NK-92 (cell line): ENCODE measurements around the gene USP15.
"Not testable (repeated sequence)": the region's sequence is repeated elsewhere in the genome, so short reads cannot be mapped to it uniquely, and the experiment has no call there.

Source experiments
- DNase-seq: peaks from one replicate; lab custom pipeline; 2025; ENCODE audit not compliant: unreplicated experiment; lab: John Stamatoyannopoulos, UW

The USP15 gene

DNA sequence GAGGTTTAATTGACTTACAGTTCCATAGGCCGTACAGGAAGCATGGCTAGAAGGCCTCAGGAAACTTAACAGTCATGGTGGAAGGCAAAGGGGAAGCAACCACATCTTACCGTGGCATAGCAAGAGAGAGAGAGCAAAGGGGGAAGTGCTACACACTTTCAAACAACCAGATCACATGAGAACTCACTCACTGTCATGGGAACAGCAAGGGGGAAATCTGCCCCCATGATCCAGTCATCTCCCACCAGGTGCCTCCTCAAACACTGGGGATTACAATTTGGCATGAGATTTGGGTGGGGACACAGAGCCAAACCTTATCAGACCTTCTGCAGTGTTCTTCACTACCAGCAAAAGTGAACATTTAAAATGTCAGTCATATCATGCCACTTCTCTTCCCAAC, 58.9 kb downstream of the USP15 start:
- no peak for DNase-seq

DNA sequence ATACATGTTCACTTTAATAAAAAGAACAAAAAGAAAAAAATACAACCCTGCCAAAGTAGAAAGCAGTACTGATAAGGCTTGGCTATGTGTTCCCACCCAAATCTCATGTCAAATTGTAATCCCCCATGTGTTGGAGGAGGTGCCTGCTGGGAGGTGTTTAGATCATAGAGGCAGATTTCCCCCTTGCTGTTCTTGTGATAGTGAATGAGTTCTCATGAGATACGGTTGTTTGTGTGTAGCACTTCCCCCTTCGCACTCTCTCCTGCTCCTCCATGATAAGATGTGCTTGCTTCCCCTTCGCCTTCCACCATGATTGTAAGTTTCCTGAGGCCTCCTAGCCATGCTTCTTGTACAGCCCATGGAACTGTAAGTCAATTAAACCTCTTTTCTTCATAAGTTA, 59.9 kb downstream of the USP15 start:
- DNase-seq, result no peak

DNA sequence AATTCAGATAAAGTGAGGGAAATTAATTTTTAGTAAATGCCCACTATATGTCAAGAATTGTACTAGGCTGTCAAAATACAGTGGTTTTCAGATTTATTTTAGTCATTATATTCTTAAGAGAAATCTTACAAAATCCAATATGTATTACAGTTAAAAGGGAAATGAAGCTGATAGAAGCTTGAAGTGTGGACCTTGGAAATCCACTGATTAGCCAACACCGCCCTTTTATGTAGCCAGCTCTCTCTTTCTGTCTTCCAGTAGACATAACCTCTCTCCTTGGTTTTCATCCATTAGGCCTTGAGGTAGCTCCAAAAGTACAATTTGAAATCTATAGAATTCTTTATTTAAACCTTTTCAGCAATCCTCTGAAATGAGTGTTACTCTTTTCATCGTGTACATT, 63.2 kb downstream of the USP15 start:
- no peak for DNase-seq

DNA sequence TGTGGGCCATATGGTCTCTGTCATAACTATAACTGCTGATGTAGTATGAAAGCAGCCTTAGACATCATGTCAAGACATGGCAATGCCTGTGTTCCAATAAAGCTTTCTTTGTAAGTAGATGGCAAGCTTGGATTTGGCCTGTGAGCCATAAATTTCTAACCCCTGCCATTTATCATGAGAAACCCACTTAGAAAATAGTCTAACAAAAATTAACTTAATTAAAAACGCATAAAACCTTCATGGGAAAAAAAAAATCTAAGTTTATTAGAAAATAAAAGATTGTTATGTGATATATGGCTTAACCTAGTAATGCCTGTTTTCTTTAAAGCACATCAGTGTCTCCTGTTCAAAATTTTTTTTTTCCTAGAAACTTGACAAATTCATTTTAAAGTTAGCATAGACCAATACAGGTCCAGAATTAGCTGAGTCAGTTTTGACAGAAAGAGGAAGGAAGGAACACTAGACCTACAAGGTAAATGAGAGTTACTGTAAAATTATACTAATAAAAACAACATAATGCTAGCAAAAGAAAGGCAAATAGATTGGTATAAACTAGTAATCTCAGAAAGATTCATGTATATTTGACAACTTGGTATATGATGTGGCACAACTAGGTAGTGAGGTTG, 68.2 kb downstream of the USP15 start:
- no peak for DNase-seq

DNA sequence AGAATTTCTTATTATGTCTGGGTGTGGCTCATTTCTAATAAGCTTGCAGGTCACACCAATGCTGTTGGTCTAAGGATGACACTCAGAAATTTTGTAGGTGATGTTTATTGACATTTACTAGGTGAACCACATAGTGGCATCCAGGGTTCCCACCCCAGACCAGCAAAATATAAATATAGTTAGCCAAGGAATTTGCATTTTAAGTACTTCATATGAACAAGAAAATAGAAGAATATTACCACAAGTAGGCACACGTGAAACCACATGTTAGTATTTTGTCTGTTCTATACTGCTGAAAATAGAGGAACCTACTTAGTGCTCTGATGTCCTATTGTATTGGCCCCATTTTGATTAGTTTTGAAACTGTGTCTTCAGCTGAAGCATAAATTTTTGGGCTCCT, 71.1 kb downstream of the USP15 start:
- DNase-seq, result no peak

DNA sequence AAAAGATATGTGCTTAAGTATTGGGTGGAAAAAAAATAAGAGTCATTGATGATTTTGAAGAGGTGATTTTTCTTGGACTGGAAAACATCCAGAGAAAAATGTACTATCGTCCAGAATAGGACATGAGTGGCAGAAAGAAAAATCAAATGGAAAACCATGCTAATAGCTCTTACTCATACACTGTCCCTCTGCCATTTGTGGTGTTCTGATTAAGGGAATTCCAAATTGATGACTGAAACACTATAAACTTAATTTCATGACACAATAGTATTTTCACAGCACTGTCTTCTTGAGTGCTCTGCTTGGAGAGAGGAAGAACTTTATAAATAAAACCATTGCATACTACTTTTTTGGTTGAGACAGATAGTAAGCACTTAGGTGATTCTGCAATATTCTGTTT, 72.4 kb downstream of the USP15 start:
- no peak for DNase-seq

DNA sequence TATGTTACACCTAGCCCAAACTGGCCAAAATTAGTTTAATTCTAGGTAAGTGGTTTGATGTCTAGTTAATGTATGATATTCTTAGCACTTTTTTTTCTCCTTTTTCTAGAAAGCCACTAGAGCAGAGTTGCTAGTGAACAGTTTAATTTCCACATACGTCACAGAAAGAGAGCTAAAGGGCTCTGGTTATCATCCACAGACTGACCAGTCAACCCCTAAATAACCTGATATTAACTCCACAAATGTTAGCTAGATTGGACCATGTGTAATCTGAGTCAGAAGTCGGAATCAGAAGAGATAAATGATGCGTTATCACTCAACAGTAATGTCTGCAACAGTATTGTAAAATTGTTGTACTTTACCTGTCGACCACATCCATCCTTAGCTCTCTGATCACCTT, 74.9 kb downstream of the USP15 start:
- no peak for DNase-seq

DNA sequence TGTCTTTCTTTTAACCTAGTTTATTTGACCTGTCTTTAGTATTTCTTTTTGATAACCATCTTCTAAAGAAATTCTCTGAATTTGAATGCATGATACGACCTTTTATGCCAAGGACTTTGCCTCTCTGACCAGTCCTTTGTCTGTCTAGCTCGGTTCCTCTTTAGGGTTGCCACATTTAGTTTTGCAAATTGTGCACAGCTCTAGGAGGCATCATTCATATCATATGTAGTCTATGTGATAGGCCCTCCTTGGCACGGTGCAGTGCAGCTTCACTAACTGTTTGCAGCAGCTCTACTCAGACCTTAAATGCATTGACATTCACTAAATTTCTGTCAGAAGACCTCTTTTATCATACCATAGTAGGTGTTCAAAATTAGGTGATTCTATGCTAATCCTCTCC, 75.6 kb downstream of the USP15 start:
- DNase-seq, result no peak

DNA sequence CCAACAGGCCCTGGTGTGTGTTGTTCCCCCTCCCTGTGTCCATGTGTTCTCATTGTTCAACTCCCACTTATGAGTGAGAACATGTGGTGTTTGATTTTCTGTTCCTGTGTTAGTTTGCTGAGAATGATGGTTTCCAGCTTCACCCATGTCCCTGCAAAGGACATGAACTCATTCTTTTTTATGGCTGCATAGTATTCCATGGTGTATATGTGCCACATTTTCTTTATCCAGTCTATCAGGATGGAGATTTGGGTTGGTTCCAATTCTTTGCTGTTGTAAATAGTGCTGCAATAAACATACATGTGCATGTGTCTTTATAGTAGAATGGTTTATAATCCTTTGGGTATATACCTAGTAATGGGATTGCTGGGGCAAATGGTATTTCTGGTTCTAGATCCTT, 77.4 kb downstream of the USP15 start:
- DNase-seq, result not testable (repeated sequence)

DNA sequence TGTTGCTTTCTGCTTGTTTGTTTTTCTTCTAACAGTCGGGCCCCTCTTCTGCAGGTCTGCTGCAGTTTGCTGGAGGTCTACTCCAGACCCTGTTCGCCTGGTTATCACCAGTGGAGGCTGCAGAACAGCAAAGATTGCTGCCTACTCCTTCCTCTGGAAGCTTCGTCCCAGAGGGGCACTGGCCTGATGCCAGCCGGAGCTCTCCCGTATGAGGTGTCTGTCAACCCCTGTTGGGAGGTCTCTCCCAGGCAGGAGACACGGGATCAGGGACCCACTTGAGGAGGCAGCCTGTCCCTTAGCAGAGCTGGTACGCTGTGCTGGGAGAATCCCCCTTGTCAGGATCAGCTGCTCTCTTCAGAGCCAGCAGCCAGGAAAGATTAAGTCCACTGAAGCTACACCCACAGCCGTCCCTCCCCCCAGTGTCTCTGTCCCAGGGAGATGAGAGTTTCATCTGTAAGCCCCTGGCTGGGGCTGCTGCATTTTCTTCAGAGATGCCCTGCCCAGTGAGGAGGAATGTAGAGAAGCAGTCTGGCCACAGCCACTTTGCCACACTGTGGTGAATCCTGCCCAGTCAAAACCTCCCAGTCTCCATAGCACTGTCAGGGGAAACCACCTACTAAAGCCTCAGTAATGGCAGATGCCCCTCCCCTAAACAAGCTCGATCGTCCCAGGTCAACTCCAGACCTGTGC, 82.6 kb downstream of the USP15 start:
- DNase-seq, result not testable (repeated sequence)

DNA sequence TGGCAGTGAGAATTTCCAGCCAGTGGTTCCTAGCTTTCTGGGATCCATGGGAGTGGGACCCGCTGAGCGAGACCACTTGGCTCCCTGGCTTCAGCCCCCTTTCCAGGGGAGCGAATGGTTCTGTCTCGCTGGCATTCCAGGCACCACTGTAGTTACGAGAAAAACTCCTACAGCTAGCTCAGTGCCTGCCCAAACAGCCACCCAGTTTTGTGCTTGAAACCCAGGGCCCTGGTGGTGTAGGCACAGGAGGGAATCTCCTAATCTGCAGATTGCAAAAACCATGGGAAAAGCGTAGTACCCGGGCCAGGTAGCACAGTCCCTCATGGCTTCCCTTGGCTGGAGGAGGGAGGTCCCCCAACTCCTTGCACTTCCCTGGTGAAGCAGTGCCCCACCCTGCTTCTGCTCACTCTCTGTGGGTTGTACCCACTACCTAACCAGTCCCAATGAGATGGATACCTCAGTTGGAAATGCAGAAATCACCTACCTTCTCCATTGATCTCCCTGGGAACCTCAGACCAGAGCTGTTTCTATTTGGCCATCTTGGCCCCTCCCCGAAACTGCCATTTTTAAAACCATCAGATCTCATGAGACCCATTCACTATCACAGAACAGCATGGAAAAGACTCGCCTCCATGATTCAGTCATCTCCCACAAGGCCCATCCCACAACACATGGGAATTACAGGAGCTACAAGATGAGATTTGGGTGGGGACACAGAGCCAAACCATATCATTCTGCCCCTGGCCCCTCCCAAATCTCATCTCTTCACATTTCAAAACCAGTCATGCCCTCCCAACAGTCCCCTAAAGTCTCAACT, 83.3 kb downstream of the USP15 start:
- not testable (repeated sequence) for DNase-seq

DNA sequence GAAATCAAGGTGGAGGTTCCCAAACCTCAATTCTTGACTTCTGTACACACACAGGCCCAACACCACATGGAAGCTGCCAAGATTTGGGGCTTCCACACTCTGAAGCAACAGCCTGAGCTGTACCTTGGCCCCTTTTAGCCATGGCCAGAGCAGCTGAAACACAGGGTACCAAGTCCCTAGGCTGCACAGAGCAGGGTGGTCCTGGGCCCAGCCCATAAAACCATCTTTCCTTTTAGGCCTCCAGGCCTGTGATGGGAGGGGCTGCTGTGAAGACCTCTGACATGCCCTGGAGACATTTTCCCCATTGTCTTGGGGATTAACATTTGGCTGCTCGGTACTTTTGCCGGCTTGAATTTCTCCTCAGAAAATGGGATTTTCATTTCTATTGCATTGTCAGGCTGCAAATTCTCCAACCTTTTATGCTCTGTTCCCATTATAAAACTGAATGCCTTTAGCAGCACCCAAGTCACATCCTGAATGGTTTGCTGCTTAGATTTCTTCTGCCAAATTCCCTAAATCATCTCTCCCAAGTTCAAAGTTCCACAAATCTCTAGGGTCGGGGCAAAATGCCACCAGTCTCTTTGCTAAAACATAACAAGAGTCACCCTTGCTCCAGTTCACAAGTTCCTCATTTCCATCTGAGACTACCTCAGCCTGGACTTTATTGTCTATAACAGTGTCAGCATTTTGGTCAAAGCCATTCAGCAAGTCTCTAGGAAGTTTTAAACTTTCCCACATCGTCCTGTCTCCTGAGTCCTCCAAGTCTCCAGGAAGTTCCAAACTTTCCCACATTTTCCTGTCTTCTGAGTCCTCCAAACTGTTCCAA, 84.7 kb downstream of the USP15 start:
- not testable (repeated sequence) for DNase-seq

DNA sequence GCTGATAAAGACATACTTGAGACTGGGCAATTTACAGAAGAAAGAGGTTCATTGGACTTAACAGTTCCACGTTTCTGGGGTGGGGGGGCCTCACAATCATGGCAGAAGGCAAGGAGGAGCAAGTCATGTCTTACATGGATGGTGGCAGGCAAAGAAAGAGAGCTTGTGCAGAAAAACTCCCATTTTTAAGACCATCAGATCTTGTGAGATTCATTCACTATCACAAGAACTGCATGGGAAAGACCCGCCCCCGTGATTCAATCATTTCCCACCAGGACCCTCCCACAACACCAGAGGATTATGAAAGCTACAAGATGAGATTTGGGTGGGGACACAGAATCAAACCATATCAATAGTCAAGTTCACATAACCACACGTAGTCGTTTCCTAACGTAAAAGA, 85.5 kb downstream of the USP15 start:
- no peak for DNase-seq

DNA sequence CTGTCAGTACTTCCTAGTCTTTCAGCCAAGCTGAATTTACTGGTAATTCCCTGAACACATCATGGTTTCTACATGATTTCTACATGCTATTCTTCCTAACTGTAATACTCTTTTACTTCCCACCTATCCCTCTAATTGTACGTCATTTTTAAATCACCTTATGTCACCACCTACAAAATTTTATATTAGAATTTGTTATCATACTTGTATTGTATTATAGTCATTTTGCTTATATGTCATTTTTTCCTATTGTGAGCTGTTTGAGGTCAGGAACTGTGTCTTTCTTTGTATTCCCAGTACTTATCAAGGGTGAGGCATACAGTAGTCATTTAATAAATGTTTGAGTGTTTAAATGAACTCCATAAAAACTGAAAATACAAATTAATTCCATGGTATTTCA, 86.6 kb downstream of the USP15 start:
- no peak for DNase-seq

DNA sequence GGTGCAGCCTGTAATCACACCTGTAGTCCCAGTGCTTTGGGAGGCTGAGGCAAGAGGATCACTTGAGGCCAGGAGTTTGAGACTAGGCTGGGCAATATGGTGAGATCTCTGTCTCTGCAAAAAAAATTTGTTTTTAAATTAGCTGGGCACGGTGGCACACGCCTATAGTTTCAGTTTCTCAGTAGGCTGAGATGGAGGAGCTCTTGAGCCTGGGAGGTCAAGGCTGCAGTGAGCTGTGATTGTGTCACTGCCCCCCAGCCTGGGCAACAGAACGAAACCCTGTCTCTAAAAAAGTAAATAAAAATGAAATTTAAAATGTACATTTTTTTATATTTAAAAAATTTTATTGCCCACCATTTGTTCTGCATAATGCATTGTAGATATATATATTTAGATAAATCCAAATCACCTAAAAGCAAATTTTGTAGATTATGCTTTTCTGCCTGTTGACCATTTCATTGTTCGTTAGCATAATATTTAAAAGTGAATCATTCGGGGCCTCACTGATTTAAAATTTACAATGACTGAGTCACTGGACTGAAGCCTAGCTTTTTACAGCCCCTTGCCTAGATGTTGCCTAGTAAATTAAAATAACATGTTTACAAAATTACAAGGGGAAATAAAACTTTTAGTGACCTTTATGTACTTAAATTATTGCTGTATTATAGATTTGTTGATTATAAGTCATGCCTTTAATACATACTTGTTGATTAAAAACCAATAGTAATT, 87.9 kb downstream of the USP15 start:
- no peak for DNase-seq

DNA sequence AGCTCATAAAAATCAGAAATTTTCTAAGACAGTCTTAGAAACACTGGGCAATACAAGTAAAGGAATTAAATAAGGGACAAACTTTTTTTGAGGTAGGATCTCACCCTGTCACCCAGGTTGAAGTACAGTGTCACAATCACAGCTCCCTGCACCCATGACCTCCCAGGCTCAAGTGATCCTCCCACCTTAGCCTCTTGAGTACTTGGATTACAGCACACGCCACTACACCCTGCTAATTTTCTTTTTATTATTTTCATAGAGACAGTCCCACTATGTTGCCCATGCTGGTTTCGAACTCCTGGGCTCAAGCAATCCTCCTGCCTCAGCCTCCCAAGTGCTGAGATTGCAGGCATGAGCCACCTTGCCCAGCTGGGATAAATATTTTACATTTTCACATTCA, 90.3 kb downstream of the USP15 start:
- no peak for DNase-seq

DNA sequence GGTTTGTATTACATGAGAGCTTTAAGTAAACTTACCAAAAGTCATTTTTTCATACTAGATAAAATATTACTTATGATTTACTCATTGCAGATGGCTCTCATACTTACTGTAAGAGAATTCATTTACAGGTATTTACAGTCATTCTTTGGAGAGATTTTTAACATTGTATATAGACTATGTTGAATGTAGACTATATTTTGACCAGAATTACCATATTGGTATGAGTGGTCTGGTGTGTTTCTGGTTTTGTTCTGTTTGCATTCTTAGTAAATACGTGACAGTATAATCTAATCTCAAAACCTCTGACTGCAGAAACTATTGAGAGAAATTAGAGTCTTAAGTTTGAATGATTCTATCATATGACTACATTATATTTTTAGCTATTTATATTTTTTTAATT, 91.1 kb downstream of the USP15 start:
- no peak for DNase-seq

DNA sequence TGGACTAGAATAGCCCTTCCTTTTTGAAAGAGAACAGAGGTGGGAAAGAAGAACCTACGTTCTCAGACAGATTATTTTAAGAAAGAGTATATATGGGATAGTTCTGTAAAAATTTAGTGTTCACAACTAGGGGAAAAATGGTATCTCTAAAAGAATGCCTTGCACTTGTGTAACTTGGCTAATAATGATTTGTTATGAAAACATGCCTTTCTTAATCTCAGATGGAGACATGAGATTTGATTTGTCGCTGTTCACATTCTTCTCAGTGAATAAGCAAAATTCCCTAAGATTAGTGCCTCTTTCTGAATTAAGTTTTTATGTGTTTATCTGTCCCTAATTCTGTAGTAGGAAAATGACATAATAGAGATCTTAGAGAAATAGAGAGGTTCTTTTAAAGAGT, 100.8 kb downstream of the USP15 start:
- DNase-seq, result no peak

DNA sequence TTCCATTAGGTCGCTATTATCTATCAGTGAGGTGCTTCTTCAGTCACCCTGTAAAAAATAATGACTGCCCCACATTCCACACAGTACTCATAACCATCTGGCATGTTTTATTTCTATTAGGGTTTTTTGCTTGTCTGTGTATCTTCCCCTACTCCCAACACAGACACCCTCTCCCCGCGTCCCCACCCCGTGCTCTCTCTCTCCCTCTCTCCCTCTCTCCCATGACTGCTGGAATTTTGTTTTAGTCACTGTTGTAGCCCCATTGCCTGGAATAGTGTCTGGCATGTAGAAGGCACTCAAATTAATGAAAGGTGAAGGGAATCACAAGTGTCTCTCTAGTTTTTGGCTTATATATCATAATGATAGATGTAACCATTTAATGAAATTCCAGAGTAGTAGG, 103.3 kb downstream of the USP15 start:
- DNase-seq, result no peak

DNA sequence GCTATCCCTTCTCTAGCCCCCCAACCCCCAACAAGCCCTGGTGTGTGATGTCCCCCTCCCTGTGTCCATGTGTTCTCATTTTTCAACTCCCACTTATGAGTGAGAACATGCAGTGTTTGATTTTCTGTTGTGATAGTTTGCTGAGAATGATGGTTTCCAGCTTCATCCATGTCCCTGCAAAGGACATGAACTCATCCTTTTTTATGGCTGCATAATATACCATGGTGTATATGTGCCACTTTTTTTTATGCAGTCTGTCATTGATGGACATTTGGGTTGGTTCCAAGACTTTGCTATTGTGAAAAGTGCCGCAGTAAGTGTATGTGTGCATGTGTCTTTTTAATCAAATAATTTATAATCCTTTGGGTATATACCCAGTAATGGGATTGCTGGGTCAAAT, 104.5 kb downstream of the USP15 start:
- not testable (repeated sequence) for DNase-seq

DNA sequence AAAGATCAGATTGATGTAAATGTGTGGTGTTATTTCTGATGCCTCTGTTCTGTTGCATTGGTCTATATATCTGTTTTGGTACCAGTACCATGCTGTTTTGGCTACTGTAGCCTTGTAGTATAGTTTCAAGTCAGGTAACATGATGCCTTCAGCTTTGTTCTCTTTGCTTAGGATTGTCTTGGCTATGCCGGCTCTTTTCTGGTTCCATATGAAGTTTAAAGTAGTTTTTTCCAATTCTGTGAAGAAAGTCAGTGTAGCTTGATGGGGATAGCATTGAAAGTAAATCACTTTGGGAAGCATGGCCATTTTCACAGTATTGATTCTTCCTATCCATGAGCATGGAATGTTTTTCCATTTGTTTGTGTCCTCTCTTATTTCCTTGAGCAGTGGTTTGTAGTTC, 105.6 kb downstream of the USP15 start:
- DNase-seq, result not testable (repeated sequence)
